ACHN (cell line): ENCODE measurements around the gene KRT15.
A peak's percentile ranks its signal among the peaks of the same experiment; 100 is the strongest.

Source experiments
- DNase-seq: peaks from one replicate; pipeline ENCODE4 v3.0.0-alpha.2; 2015
- in situ Hi-C: cut with HindIII; loops from 2 replicates; pipeline ENCODE4 v1.10.0; 2017; ENCODE audit warnings: low sequenced_read_pairs, low pct_ligation_motif_present, low pct_unique_long_range_greater_than_20kb

The KRT15 gene

DNA sequence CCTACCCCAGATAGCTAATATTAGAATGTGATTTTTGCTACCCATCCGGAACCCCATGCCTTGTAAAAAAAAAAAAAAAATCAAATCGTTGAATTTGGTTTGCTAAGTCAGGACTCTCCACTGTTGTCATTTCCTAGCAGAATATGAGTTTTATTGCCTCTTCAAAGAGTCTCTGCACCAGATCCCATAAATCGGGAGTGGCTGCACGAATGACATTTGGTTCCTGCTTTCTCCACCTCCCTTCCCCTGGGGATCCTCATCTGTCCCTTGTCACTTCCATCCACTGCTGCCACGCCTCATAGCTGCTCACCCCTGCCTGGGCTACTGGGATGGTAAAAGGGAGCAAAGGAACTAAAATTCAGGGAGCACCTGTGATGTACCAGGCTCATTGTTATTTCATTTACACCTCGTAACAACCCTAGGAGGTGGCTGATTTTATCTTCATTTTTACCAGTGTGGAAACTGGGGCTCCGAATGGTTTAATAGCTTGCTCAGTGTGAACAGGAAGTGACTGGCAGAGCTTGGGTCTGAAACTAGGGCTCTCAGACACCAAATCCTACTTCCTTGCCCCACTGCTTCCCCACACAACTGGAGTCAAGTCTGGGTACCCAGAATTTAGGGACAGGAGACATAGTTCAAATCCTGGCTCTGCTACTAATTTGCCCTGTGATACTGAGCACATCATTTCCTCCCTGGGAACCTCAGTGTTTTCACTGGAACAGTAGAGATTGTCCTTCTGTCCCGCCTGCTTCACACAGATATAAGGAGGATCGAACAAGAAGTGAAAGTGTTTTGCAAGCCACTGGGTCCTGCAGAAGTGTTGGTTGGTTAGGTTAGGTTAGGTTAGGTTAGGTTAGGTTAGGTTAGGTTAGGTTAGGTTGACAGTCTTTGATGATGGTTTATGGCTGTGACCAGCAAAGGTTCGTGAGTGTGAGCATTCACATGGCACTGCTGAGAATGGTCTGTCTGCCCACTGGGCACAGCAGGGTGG, 28.4 kb downstream of the KRT15 start:
- in situ Hi-C loops = no loop called here
- no peak for DNase-seq

DNA sequence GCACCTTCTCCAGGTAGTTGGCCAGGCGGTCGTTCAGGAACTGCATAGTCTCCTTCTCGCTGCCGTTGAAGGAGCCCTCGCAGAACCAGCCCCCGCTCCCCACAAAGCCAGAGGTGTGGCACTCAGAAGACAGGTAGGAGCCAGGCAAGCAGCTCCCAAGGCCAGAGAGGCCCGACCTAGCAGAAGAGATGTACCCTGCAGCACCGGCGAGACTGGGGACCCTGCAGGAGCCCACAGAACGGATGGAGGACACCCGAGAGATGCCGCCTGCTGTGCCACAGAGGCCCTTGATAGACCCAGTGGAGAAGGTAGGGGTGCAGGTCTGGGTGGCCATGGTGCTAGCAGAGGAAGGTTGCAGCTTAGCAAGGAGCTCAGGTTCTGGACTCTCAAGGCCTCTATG, 29.2 kb downstream of the KRT15 start, which contains the start of gene KRT36:
Gene KRT36, minus strand, starts transcription at position 380 of the 400 bp plus-strand sequence. Its CDS starts 46 bp downstream, at position 334.
- no peak for DNase-seq
- in situ Hi-C loops = no loop called here

DNA sequence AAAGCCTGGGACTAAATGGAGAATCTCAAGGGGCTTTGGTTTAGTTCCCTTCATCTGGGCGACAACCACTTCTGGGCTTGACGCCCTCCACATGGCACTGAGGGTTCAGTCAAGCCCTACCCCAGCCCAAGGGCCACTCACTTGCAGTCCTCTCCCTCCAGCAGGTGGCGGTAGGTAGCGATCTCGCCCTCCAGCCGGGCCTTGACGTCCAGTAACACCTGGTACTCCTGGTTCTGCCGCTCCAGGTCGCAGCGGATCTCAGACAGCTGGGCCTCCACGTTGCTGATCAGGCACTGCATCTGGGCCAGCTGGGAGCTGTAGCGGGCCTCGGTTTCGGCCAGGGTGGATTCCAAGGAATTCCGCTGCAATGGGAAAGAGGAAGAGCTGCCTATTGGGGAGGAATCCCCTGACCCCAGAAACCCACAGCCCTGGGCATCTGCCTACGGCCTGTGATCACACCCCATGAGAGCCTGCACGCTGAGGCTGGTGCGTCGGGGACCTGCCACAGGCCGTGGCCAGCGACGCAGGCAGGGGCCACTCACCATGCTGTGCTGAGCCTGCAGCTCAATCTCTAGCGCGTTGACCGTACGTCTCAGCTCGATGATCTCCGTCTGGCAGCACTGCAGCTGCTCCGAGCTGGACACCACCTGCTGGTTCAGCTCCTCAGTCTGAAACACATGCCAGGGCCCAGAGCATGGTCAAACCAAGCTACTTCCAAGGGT, 31.7 kb downstream of the KRT15 start:
- no peak for DNase-seq
- in situ Hi-C loops = no loop called here

GRCh38 chr17:41486316-41486715, 32.4 kb downstream of the KRT15 start:
- in situ Hi-C loops = no loop called here
- DNase-seq = no peak

GRCh38 chr17:41484920-41485904, 33.5 kb downstream of the KRT15 start:
- no peak for DNase-seq
- in situ Hi-C loops = no loop called here

GRCh38 chr17:41483991-41484826, 34.5 kb downstream of the KRT15 start:
- in situ Hi-C loops = no loop called here
- DNase-seq = peak; percentile 55

DNA sequence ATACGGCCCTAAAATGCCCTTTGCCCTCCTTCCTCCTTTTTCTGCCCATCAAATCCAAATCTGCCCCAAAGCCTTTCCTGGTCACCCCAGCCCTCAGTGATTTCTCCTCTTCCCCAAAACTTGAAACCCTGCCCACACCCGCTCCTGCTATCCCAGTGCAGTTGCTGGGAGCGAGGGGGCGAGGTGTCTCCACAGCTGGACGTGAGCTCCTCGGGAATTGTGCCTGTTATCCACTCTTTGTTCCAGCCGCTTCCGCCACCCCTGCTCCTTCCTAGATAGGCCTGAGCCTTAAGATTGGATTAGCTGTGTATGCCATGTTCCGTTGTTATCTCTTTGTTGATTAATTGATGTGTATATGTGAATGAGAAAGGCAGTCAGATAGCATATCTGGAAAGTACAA, 35.2 kb downstream of the KRT15 start:
- in situ Hi-C loops = no loop called here
- no peak for DNase-seq

GRCh38 chr17:41481036-41481435, 37.7 kb downstream of the KRT15 start, which contains the start of gene KRT35:
TSS of gene KRT35 (minus strand) at chr17:41481151. CDS start at chr17:41481097, 54 bp downstream.
- in situ Hi-C loops = no loop called here
- DNase-seq = no peak

- DNase-seq = no peak
- in situ Hi-C loops = no loop called here
Observed at GRCh38 chr17:41480581-41480980, 38.1 kb downstream of the KRT15 start.

DNA sequence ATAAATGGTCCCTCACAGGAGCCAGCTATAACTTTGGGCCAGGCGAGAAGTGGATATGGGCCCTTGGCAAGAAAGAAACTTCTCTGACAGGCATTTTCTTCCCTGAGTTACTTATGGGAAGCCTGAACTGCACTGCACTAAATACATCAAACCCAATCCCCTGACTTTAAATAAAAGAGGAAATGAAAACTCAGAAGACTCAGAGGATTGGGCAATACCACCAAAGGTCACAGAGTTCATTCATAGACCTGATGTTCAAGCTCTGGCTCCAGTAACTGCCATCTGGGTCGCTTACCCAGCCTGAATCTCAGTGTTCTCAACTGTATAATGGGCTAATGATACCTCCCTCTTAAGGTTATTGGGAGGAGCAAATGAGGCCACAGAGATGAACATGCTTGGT, 38.6 kb downstream of the KRT15 start:
- in situ Hi-C loops = no loop called here
- no peak for DNase-seq

- in situ Hi-C loops = no loop called here
- no peak for DNase-seq
Observed at GRCh38 chr17:41478237-41478636, 40.5 kb downstream of the KRT15 start.

GRCh38 chr17:41476866-41477815, 41.5 kb downstream of the KRT15 start:
- in situ Hi-C loops = no loop called here
- DNase-seq = no peak

DNA sequence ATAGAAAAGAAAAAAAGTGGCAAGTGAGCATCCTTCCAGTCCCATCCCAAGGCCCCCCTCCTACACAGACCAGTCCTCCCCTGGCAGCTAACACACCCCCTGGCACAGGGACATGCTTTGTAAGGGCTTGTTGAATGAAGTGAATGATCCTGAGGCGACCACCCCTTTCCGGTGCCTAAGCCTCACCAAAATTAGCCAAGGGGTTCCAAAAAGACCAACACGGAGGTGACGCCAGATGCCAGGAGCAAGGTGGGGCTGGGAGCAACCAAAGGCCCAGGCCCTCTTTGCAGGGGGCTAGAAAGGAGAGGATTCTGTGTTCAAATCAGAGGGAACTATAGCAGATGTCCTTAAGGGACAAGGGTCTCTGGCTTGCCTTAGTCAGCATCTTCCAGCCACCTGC, 43.3 kb downstream of the KRT15 start:
- in situ Hi-C loops = no loop called here
- no peak for DNase-seq

DNA sequence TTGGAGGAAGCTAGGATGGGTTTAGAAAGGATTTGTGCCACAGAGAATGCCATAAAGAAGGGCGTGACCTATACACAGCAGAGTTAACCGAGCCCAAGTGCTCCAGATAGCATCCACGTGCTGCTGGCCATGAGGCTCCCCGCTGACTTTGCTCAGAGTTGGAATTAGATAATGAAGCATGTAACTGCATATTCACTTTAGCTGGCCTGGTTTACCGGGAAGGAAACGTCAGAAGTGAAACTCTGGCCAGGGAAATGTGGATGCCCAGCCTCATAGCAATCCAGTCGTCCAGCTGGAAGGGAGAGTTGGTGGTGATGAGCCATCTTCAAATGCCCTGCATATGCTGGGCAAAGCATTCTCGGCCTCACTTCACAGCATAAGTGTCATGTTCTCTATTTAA, 43.8 kb downstream of the KRT15 start:
- DNase-seq = no peak

DNA sequence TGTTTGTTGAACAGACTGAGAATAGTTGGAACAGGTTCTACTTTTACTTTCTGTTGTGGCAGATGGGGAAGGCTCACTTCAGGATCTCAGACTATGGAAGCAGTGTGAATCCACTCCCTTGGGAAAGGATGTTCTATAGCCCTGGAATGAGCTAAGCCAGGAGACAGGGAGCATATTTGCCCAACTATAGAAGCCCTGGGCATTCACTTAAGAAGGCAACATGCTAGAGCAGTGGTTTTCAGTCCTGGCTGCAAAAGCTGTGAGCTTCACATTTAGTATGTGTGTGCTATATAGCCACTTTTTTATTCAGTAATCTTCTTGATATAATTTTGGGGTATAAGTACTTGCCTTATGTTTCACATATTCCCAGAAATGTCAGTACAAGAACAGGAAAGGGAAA, 50.3 kb downstream of the KRT15 start:
- in situ Hi-C loops = no loop called here
- DNase-seq = no peak

More for the DNA sequence above, 43.8 kb downstream of the KRT15 start:
- in situ Hi-C loops = no loop called here

DNA sequence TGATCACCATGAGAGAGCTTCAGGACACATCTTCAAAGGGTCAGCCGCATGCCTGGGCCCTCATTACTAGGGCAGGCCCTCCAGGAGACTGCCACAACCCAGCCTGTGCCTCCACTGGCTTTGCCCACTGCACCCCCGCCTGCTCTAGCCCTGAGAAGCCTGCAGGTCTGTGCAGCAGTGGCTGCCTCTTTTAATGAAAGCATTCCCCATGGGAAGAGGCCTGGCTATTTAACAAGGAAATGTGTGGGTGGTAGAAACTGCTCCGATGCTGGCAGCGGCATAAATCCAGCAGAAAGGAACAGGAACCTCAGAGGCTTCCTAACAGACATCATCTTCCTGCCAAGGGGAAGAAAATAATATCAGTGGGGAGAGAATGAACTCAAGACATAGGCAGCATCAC, 51.1 kb downstream of the KRT15 start:
- in situ Hi-C loops = no loop called here
- DNase-seq = no peak

DNA sequence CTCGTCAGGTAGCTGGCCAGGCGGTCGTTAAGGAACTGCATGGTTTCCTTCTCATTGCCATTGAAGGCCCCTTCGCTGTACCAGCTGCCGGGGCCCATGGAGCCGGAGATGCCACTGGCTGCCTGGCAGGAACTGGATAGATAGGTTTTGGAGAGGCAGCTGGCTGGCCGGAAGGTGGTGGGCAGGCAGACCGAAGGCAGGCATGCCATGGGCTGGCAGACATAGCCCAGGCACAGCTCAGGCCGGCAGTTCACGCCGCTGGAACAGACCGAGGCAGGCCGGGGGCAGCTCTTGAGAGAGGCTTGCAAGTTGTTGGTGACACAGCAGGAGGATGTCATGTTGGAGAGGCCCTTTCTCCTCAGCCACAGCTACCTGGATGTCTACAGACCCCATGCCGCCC, 51.7 kb downstream of the KRT15 start, which contains the start of gene KRT32:
Gene KRT32, minus strand, starts transcription at position 399 of the 400 bp plus-strand sequence. Its CDS starts 61 bp downstream, at position 338.
- no peak for DNase-seq
- in situ Hi-C loops = no loop called here
